Central memory CD8-positive, alpha-beta T cell (primary cell): ENCODE data around the gene TUBA4A.

Experiments
- ATAC-seq: fragments of 150-1000 bp; cut with Tn5 transposase; replicated peaks from 2 replicates; pipeline ENCODE4 v1.10.0; 2022; ENCODE audit warnings: mild to moderate bottlenecking, moderate FRiP score, moderate number of reproducible peaks; ENCODE audit not compliant: poor library complexity, severe bottlenecking; ENCODE audit errors: extremely low read depth
- DNase-seq, 2 donors: peaks; one replicate each; pipeline ENCODE4 v3.0.0; 2021; ENCODE audit warnings: low spot score in 2 of 2
- H3K27ac Mint-ChIP-seq: one replicate; pipeline ENCODE4 v1.8.0; 2022; ENCODE audit warnings: low read depth, mild to moderate bottlenecking, moderate library complexity, mixed read lengths
- H3K27me3 Mint-ChIP-seq: one replicate; pipeline ENCODE4 v1.8.0; 2022; ENCODE audit warnings: mixed read lengths
- H3K36me3 Mint-ChIP-seq: one replicate; pipeline ENCODE4 v1.8.0; 2022; ENCODE audit warnings: mild to moderate bottlenecking, moderate library complexity, mixed read lengths; ENCODE audit not compliant: insufficient read depth
- H3K4me1 Mint-ChIP-seq: one replicate; pipeline ENCODE4 v1.8.0; 2022; ENCODE audit warnings: mixed read lengths
- H3K4me3 Mint-ChIP-seq: one replicate; pipeline ENCODE4 v1.8.0; 2022; ENCODE audit warnings: mild to moderate bottlenecking, moderate library complexity, mixed read lengths
- H3K9me3 Mint-ChIP-seq: one replicate; pipeline ENCODE4 v1.8.0; 2022; ENCODE audit warnings: mixed read lengths

Gene TUBA4A

DNA sequence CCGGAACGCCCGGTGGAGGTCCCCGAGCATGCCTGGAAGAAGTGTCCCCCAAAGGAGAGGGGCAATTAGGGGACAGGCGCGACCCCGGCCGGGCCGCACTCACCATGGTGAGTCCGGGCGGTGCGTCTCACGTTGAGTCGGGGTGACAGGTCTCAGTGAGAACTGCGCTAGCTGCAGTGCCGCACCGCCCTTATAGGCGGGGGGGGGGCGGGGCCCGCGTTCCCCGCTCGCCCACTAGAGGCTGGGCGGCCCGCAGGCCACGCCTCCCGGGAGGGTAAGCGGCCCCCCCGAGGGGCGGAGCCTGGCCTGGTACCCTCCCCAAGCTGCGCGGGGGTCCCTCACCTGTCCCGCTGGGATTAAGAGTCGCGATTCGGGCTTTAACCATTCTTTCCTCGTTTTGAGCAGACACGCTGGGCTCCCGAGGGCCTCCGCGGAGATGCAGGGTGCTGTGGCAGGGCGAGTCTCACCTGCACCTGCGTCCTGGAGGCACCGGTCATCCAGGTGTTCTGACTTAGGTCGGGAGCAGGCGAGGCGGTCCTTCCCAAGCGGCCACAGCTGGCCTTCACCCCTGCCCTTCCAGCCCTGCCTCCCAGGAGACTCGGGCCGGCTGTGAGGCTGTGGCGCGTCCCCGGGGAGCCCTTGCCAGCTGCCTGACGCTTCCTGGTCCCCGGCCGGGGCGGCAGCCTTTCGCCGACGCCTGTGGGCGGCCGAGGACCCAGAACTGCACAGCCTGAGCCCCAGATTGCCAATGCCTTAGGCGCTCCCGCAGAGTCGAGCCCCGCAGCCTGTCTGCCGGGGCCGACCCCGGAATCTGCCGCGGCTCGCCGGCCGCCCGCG is at the start of gene TUBA4A:
TSS of gene TUBA4A (minus strand) at position 166 of the 837 bp plus-strand sequence. CDS start at position 106, 60 bp downstream.
- peak within 1 kb of the TSS; percentile 91 for H3K27ac Mint-ChIP-seq
- H3K4me1 Mint-ChIP-seq: peaks cover 45% of the 10 kb centered on the region
- peak; percentile 68 for ATAC-seq
- no peaks in the 10 kb centered on the region for H3K9me3 Mint-ChIP-seq
- H3K36me3 Mint-ChIP-seq: peaks cover 54% of the 10 kb centered on the region
- H3K27me3 Mint-ChIP-seq: no peaks in the 10 kb centered on the region
- peak; percentile 81 to 82 for DNase-seq
- H3K4me3 Mint-ChIP-seq: peak within 1 kb of the TSS; percentile 78

GRCh38 chr2:219302412-219302968 is 48.8 kb upstream of the TUBA4A start:
- ATAC-seq: no peak
- H3K9me3 Mint-ChIP-seq: no peaks in the 10 kb centered on the region
- H3K27me3 Mint-ChIP-seq: peaks cover 75% of the 10 kb centered on the region

GRCh38 chr2:219300022-219300421 is 46.3 kb upstream of the TUBA4A start:
- DNase-seq (no peak), ATAC-seq (no peak)
- H3K4me3 Mint-ChIP-seq: no peak overlapping the region
- H3K27ac Mint-ChIP-seq: no peak overlapping the region
- H3K9me3 Mint-ChIP-seq: no peaks in the 10 kb centered on the region
- H3K4me1 Mint-ChIP-seq: peaks cover 10% of the 10 kb centered on the region
- peaks cover 51% of the 10 kb centered on the region for H3K27me3 Mint-ChIP-seq
- peaks cover 4% of the 10 kb centered on the region for H3K36me3 Mint-ChIP-seq

More at GRCh38 chr2:219302412-219302968, 48.8 kb upstream of the TUBA4A start:
- DNase-seq: no peak
- Mint-ChIP-seq H3K36me3 (peaks cover 3% of the 10 kb centered on the region), H3K4me1 (no peaks in the 10 kb centered on the region), H3K4me3 (no peak overlapping the region), H3K27ac (no peak overlapping the region)

- H3K36me3 Mint-ChIP-seq: peaks cover 4% of the 10 kb centered on the region
- H3K27me3 Mint-ChIP-seq: peaks cover 45% of the 10 kb centered on the region
- no peak for DNase-seq
- no peaks in the 10 kb centered on the region for H3K9me3 Mint-ChIP-seq
- peaks cover 12% of the 10 kb centered on the region for H3K4me1 Mint-ChIP-seq
- no peak for ATAC-seq
- H3K27ac Mint-ChIP-seq: no peak overlapping the region
- no peak overlapping the region for H3K4me3 Mint-ChIP-seq
Observed at GRCh38 chr2:219299372-219299760, 45.6 kb upstream of the TUBA4A start.

DNA sequence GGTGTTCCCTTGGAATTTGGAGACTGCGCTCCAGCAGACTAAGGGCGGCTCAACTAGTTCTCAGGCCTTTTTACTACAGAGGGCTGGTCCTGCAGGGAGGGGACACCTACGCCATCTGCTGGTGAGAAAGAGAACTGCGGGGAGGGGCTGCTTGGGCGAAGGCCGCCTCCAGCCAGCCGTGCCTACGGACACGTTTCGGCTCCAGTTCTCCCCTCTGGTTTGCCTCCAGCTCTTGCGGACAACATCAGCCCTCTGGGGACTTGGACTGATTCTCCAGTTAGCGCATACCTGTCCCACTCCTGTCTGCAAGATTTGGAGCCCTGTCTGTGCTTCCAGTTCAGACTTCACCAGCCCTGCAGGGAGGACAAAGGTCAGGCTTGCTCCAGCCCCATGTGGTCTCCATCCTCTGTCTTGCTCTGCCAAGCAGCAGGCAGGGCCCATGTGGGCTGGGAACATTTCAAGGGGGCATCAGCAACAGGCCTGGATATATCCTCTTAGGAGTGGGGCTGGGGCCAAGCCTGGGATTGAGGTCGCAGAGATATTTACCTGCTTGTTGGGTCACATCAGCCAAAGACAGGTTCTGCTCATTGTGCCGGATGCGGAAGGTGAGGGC is 45.1 kb upstream of the TUBA4A start:
- Mint-ChIP-seq H3K4me3 (no peak overlapping the region), H3K27me3 (peaks cover 40% of the 10 kb centered on the region), H3K36me3 (peaks cover 6% of the 10 kb centered on the region), H3K9me3 (no peaks in the 10 kb centered on the region), H3K4me1 (peaks cover 17% of the 10 kb centered on the region), H3K27ac (no peak overlapping the region)
- DNase-seq: peak; percentile 82 to 93
- ATAC-seq: peak; percentile 34

GRCh38 chr2:219297766-219298456 is 44.2 kb upstream of the TUBA4A start:
- Mint-ChIP-seq H3K36me3 (peaks cover 6% of the 10 kb centered on the region), H3K27ac (no peak overlapping the region), H3K4me1 (peaks cover 19% of the 10 kb centered on the region), H3K27me3 (peaks cover 32% of the 10 kb centered on the region), H3K4me3 (no peak overlapping the region), H3K9me3 (no peaks in the 10 kb centered on the region)
- DNase-seq: no peak
- no peak for ATAC-seq

DNA sequence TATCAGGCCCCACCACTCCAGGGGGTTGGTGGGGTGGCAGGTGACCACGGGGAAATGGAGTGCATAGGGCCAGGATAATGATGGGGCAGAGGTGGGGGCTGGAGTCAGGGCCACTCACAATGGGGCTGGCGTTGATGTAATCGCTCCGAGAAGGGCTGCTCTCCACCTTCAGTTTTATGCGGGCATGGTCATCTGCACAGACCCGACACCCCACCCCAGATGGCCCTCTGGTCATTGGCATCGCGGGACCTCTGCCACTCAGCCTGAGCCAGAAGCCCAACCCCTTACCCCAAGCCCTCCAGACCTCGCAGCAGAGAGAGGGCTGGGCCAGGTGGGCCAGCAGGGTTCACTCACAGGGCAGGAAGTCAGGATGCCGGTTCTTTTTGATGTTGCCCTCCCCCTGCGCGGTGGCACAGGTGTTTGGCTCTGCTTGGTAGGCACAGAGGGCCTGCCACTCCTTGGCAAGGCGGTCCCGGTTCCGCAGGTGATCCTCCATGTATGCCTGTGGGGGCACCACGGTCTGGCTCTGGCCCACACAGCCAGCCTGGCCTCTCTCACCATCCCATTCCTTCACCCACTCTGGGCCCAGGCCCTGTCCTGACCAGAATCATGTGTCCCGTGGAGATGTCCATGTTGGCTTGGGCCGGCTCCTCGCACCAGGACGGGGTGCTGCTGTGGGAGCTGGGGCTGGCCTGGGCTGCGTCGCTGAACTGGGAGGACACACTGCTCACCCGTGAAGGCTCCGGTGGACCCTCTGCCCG is 43.1 kb upstream of the TUBA4A start:
- H3K9me3 Mint-ChIP-seq: no peaks in the 10 kb centered on the region

DNA sequence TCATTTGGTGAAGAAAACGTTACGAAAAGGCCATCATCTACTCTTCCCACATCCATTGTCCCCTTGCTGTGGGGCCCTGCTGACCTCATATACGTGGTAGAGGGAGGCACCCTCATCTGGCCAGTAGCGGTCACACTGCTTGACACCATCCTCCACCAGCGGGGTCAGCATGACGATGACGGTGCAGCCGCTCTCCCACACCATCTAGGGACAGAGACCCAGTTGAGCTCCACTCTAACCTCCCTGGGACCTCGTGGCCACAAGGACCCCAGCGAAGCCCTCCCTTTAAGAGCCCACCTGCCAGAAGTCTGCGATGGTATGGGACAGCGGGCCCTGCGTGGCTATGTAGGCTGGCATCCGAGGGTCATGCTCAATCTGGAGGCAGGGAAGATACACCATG is 42.4 kb upstream of the TUBA4A start:
- H3K27me3 Mint-ChIP-seq: peaks cover 14% of the 10 kb centered on the region
- H3K27ac Mint-ChIP-seq: peak overlapping the region; percentile 83
- no peak for ATAC-seq

More for the DNA sequence above, 43.1 kb upstream of the TUBA4A start:
- peaks cover 6% of the 10 kb centered on the region for H3K36me3 Mint-ChIP-seq
- ATAC-seq (no peak), DNase-seq (no peak)
- no peak overlapping the region for H3K4me3 Mint-ChIP-seq
- H3K27me3 Mint-ChIP-seq: peaks cover 21% of the 10 kb centered on the region
- peaks cover 19% of the 10 kb centered on the region for H3K4me1 Mint-ChIP-seq
- no peak overlapping the region for H3K27ac Mint-ChIP-seq

GRCh38 chr2:219294356-219295351 is 40.9 kb upstream of the TUBA4A start:
- peak overlapping the region; percentile 69 for H3K4me3 Mint-ChIP-seq
- no peaks in the 10 kb centered on the region for H3K27me3 Mint-ChIP-seq
- peaks cover 19% of the 10 kb centered on the region for H3K4me1 Mint-ChIP-seq
- no peaks in the 10 kb centered on the region for H3K9me3 Mint-ChIP-seq
- DNase-seq (peak; percentile 83 to 87), ATAC-seq (peak; percentile 90)
- H3K36me3 Mint-ChIP-seq: peaks cover 6% of the 10 kb centered on the region
- peak overlapping the region; percentile 83 for H3K27ac Mint-ChIP-seq

More for the DNA sequence above, 42.4 kb upstream of the TUBA4A start:
- H3K9me3 Mint-ChIP-seq: no peaks in the 10 kb centered on the region
- H3K4me1 Mint-ChIP-seq: peaks cover 19% of the 10 kb centered on the region
- DNase-seq: no peak
- H3K4me3 Mint-ChIP-seq: peak overlapping the region; percentile 45
- peaks cover 6% of the 10 kb centered on the region for H3K36me3 Mint-ChIP-seq

GRCh38 chr2:219293736-219294231 is 40.1 kb upstream of the TUBA4A start:
- ATAC-seq: no peak
- Mint-ChIP-seq H3K4me3 (peak overlapping the region; percentile 69), H3K4me1 (peaks cover 19% of the 10 kb centered on the region), H3K27me3 (no peaks in the 10 kb centered on the region), H3K36me3 (peaks cover 6% of the 10 kb centered on the region), H3K9me3 (no peaks in the 10 kb centered on the region), H3K27ac (peak overlapping the region; percentile 83)
- DNase-seq: no peak

- H3K9me3 Mint-ChIP-seq: no peaks in the 10 kb centered on the region
- ATAC-seq (no peak), DNase-seq (no peak)
- peaks cover 19% of the 10 kb centered on the region for H3K4me1 Mint-ChIP-seq
- H3K4me3 Mint-ChIP-seq: no peak overlapping the region
- no peak overlapping the region for H3K27ac Mint-ChIP-seq
- H3K27me3 Mint-ChIP-seq: no peaks in the 10 kb centered on the region
- peaks cover 3% of the 10 kb centered on the region for H3K36me3 Mint-ChIP-seq
Observed at GRCh38 chr2:219292616-219293015, 38.9 kb upstream of the TUBA4A start.
